NCI-H1092 (cell line): Measurements from ENCODE around the gene IFIT5.
"Not testable (repeated sequence)": the region's sequence is repeated elsewhere in the genome, so short reads cannot be mapped to it uniquely, and the experiment has no call there.

Source experiments
- DNase-seq: peaks from one replicate; lab custom pipeline; 2025; lab: John Stamatoyannopoulos, UW

IFIT5 gene

GRCh38 chr10:89392974-89393373 is 21.4 kb upstream of the IFIT5 start:
- no peak for DNase-seq

- no peak for DNase-seq
Observed at GRCh38 chr10:89393898-89394297, 20.5 kb upstream of the IFIT5 start.

GRCh38 chr10:89395141-89395540 is 19.2 kb upstream of the IFIT5 start:
- no peak for DNase-seq

GRCh38 chr10:89398003-89398749 is 16.2 kb upstream of the IFIT5 start:
- no peak for DNase-seq

- no peak for DNase-seq
Observed at GRCh38 chr10:89399956-89400355, 14.4 kb upstream of the IFIT5 start.

GRCh38 chr10:89403043-89403442 is 11.3 kb upstream of the IFIT5 start:
- no peak for DNase-seq

GRCh38 chr10:89404104-89405047 is 10.0 kb upstream of the IFIT5 start:
- DNase-seq, result no peak

GRCh38 chr10:89406178-89406577 is 8.2 kb upstream of the IFIT5 start:
- DNase-seq, result not testable (repeated sequence)

GRCh38 chr10:89407792-89408191 is 6.6 kb upstream of the IFIT5 start:
- DNase-seq, result not testable (repeated sequence)

- DNase-seq, result not testable (repeated sequence)
Observed at GRCh38 chr10:89409282-89409681, 5.1 kb upstream of the IFIT5 start.

- not testable (repeated sequence) for DNase-seq
Observed at GRCh38 chr10:89410551-89410950, 3.8 kb upstream of the IFIT5 start.

GRCh38 chr10:89411135-89411534 is 3.2 kb upstream of the IFIT5 start:
- DNase-seq, result not testable (repeated sequence)

- not testable (repeated sequence) for DNase-seq
Observed at GRCh38 chr10:89412276-89412675, 2.1 kb upstream of the IFIT5 start.

- no peak for DNase-seq
Observed at GRCh38 chr10:89413398-89413912, 913 bp upstream of the IFIT5 start.

GRCh38 chr10:89414879-89415821 is 782 bp downstream of the IFIT5 start:
- no peak for DNase-seq

- DNase-seq, result no peak
Observed at GRCh38 chr10:89416465-89416864, 2.1 kb downstream of the IFIT5 start.

GRCh38 chr10:89419548-89419947 is 5.2 kb downstream of the IFIT5 start:
- no peak for DNase-seq

GRCh38 chr10:89421018-89421476 is 6.7 kb downstream of the IFIT5 start:
- no peak for DNase-seq

GRCh38 chr10:89425000-89425399 is 10.6 kb downstream of the IFIT5 start:
- no peak for DNase-seq

GRCh38 chr10:89426230-89426868 is 12.0 kb downstream of the IFIT5 start:
- no peak for DNase-seq

GRCh38 chr10:89427629-89428028 is 13.3 kb downstream of the IFIT5 start:
- no peak for DNase-seq
